Gastrocnemius medialis (tissue), 4 donors: ENCODE measurements around the gene PIEZO1.

Experiments
- POLR2A ChIP-seq, 2 donors: fragments of 450-650 bp; IDR thresholded peaks; one replicate each; pipeline ENCODE4 v1.6.1; 2017; ENCODE audit warnings: antibody characterized with exemption in 2 of 2, mild to moderate bottlenecking in 2 of 2, moderate library complexity in 2 of 2
- TF ChIP-seq, protein P1 (sequence below), 5 experiments: fragments of 450-650 bp in 3 of 5; fragments of 200-600 bp in 2 of 5; sonication (generic) in 2 of 5; IDR thresholded peaks in 4 of 5; conservative IDR thresholded peaks in 1 of 5; 1 replicate in 4 of 5; 2 replicates in 1 of 5; pipeline ENCODE4 v1.5.1; 2016 to 2019; ENCODE audit warnings: antibody characterized with exemption in 5 of 5, mild to moderate bottlenecking in 3 of 5, moderate library complexity in 3 of 5

GRCh38 chr16:88716601-88717001, 68.4 kb downstream of the PIEZO1 start:
- TF ChIP-seq, protein P1, sequence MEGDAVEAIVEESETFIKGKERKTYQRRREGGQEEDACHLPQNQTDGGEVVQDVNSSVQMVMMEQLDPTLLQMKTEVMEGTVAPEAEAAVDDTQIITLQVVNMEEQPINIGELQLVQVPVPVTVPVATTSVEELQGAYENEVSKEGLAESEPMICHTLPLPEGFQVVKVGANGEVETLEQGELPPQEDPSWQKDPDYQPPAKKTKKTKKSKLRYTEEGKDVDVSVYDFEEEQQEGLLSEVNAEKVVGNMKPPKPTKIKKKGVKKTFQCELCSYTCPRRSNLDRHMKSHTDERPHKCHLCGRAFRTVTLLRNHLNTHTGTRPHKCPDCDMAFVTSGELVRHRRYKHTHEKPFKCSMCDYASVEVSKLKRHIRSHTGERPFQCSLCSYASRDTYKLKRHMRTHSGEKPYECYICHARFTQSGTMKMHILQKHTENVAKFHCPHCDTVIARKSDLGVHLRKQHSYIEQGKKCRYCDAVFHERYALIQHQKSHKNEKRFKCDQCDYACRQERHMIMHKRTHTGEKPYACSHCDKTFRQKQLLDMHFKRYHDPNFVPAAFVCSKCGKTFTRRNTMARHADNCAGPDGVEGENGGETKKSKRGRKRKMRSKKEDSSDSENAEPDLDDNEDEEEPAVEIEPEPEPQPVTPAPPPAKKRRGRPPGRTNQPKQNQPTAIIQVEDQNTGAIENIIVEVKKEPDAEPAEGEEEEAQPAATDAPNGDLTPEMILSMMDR (IDR thresholded peaks at IDR 0.05 in 4 of 5, conservative IDR thresholded peaks at IDR 0.05 in 1 of 5), result no peak
- no peak for TF ChIP-seq POLR2A (IDR thresholded peaks at IDR 0.05)
